Natural killer cell treated with Interleukin-12 subunit alpha and Interleukin-12 subunit beta and Interleukin-15 and Interleukin-18, amount 100 ng/mL, for 72 hours (primary cell): Measurements from ENCODE around the gene TMC6. TPM values are rescaled to one million over a fixed set of nuclear protein-coding genes. Genes with fewer than 3 reads are reported as not detected.
A peak's percentile ranks its signal among the peaks of the same experiment; 100 is the strongest.
"Not testable (repeated sequence)": the region's sequence is repeated elsewhere in the genome, so short reads cannot be mapped to it uniquely, and the experiment has no call there.

Experiments used
- ATAC-seq, 2 donors: fragments of 150-1000 bp; cut with Tn5 transposase in 1 of 2; sonication (Bioruptor Pico), chemical (Tn5 transposase) in 1 of 2; 2 replicates each; pipeline ENCODE4 v1.10.0; 2021
- DNase-seq: peaks from one replicate; pipeline ENCODE4 v3.0.0; 2022; ENCODE audit warnings: low spot score
- H3K27ac Mint-ChIP-seq, 2 donors: 1 replicate in 1 of 2; 2 replicates in 1 of 2; pipeline ENCODE4 v1.8.0; 2022; ENCODE audit warnings: mixed read lengths in 2 of 2, mild to moderate bottlenecking in 1 of 2, moderate library complexity in 1 of 2
- H3K27me3 Mint-ChIP-seq, 2 donors: 1 replicate in 1 of 2; 2 replicates in 1 of 2; pipeline ENCODE4 v1.8.0; 2022; ENCODE audit warnings: mixed read lengths in 2 of 2
- H3K36me3 Mint-ChIP-seq: one replicate; pipeline ENCODE4 v1.8.0; 2022; ENCODE audit warnings: mixed read lengths
- H3K4me1 Mint-ChIP-seq, 2 donors: 1 replicate in 1 of 2; 2 replicates in 1 of 2; pipeline ENCODE4 v1.8.0; 2022; ENCODE audit warnings: low read depth in 2 of 2, mixed read lengths in 2 of 2, mild to moderate bottlenecking in 1 of 2
- H3K4me3 Mint-ChIP-seq: one replicate; pipeline ENCODE4 v1.8.0; 2022; ENCODE audit warnings: mixed read lengths
- H3K9me3 Mint-ChIP-seq: 2 replicates; pipeline ENCODE4 v1.8.0; 2022; ENCODE audit warnings: mixed read lengths
- total RNA-seq, 2 donors: library from RNA; stranded (reverse); gene quantifications; one replicate each; pipeline ENCODE4 v1.2.3, GENCODE V29; 2022

Gene TMC6, protein sequence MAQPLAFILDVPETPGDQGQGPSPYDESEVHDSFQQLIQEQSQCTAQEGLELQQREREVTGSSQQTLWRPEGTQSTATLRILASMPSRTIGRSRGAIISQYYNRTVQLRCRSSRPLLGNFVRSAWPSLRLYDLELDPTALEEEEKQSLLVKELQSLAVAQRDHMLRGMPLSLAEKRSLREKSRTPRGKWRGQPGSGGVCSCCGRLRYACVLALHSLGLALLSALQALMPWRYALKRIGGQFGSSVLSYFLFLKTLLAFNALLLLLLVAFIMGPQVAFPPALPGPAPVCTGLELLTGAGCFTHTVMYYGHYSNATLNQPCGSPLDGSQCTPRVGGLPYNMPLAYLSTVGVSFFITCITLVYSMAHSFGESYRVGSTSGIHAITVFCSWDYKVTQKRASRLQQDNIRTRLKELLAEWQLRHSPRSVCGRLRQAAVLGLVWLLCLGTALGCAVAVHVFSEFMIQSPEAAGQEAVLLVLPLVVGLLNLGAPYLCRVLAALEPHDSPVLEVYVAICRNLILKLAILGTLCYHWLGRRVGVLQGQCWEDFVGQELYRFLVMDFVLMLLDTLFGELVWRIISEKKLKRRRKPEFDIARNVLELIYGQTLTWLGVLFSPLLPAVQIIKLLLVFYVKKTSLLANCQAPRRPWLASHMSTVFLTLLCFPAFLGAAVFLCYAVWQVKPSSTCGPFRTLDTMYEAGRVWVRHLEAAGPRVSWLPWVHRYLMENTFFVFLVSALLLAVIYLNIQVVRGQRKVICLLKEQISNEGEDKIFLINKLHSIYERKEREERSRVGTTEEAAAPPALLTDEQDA
- 100 to 1,000 TPM; 282 to 351 TPM for total RNA-seq

DNA sequence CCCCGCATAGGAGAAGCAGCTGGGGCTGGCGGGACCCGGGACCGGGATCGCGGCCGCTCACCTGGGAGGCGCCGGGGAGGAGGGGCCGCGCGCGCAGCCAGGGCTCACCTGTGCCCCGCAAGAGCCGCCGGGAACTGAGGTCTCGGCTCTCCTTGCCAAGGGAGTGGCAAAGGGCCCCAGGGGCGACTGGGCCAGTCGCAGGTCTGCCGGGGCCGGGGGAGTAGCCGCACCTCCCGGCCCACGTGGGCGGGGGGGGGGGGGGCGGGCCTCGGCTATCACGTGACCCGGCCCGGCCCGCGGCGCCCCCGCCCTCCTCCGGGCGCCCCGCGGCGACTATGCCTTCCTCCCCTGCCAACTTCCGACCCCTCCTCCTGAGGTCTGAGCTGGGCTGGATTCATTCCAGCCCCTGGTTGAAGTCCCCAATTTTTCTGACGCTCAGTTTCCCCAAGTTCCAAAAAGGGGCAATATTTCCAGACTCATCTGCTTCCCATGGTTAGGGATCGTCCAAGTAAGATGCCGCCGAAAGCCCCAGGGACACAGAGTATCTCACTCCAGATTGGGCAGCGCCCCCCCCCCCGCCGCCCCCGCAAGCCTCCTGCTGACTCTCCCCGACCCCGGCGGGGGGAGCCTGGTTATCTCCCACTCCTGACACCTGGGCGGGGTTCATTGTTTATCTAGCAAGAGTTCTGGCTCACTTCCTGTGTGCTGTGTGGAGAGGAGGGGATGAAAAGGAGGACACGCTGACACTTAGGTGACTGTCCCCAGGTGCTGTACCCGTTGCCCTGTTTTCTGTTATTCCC is at the start of gene TMC6:
TMC6 (minus strand) TSS at position 205 of the 800 bp plus-strand sequence. CDS start 1,923 bp downstream, outside the sequence.
- H3K4me3 Mint-ChIP-seq: peak within 1 kb of the TSS; percentile 93

DNA sequence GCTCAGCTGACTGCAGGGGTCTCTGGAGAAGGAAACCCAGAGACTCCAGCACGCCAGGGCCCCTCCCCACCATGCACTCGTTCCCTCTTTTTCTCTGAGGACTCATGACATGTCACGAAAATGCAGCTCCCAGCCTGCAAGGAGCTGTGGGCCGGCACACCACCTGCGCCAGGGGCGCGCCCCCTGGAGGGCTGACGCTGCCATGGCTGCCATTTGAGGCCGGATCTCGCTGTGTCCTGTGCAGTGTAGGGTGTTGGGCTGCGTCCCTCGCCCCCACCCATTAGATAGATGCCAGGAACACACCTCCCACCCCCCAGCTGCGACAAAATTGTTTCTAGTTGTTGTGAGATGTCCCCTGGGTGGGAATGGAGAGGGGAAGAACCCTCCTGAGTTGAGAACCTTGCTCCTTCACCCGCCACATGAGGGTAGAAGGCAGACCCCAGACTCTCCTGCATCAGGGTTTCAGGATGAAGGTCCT is 48.0 kb upstream of the TMC6 start:
- no peak overlapping the region for H3K4me3 Mint-ChIP-seq
- peak; percentile 73 to 83 for ATAC-seq
- no peaks in the 10 kb centered on the region for H3K9me3 Mint-ChIP-seq
- peak overlapping the region in 1 of 2 donors; percentile 50 for H3K27ac Mint-ChIP-seq
- peaks cover 13% of the 10 kb centered on the region for H3K36me3 Mint-ChIP-seq
- H3K27me3 Mint-ChIP-seq: no peaks in the 10 kb centered on the region
- DNase-seq: peak; percentile 79
- peaks cover 36 to 42% of the 10 kb centered on the region in 2 donors for H3K4me1 Mint-ChIP-seq

More for the DNA sequence above, at the start of gene TMC6:
- Mint-ChIP-seq H3K27me3 (no peaks in the 10 kb centered on the region), H3K36me3 (peaks cover 4% of the 10 kb centered on the region), H3K9me3 (no peaks in the 10 kb centered on the region), H3K4me1 (peaks cover 31 to 40% of the 10 kb centered on the region in 2 donors), H3K27ac (peak within 1 kb of the TSS; percentile 82 to 94)
- ATAC-seq (peak; percentile 44 to 64), DNase-seq (peak; percentile 81)

DNA sequence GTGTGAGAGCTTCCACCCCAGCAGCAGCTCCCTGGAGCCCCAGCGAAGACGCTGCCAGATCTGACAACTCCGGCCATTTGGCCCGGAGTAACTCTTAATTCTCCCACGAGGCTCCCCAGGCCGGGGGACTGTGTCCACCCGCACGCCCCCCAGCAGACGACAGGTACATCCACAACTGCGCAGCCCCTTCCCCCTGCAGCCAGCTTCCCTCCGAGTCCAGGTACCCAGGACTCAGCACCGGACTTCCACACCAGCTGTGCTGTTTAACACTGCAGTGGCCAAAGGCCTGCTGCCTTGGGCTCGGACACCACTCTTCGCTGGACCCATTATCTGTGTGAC is 47.1 kb upstream of the TMC6 start:
- Mint-ChIP-seq H3K4me3 (no peak overlapping the region), H3K4me1 (peaks cover 42 to 43% of the 10 kb centered on the region in 2 donors), H3K9me3 (no peaks in the 10 kb centered on the region), H3K36me3 (peaks cover 11% of the 10 kb centered on the region), H3K27me3 (no peaks in the 10 kb centered on the region), H3K27ac (no peak overlapping the region)
- ATAC-seq: no peak
- no peak for DNase-seq

DNA sequence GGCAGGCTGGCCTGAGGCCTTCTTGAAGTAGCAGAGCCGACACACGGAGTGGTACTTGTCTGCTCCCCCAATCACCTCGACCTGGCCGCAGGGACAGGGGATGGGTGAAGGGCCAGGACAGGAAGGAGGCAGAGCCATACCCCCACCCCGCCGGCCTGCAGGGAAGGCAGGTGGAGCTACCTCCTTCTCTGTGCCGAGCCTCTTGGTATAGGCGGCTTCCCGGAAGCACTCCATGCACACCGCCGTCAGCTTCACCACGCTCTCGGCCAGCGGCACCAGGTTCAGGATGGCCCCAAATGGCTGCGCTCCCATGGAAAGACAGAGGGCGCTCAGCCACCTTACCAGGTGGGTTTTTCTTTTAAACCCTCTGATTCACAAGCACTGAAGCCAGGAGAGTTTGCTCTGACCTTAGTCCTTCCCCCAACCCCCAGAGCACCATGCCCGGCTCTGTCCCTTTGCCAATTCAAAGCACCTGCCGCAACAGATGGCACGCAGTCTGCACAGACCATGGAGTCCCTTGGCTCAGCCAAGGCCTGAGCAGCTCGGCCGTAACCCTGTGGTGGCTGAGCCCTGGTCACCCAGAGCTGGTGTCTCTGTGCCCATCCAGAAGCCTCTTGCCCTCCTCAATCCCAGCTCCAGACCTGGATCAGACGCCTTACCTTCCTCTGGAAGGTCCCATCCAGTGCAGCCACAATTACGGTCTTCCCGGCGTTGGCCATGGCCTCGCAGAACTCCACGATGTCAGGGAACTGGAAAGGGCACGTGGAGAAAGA is 46.5 kb upstream of the TMC6 start:
- ATAC-seq (no peak), DNase-seq (no peak)
- Mint-ChIP-seq H3K4me1 (peaks cover 40 to 42% of the 10 kb centered on the region in 2 donors), H3K27me3 (no peaks in the 10 kb centered on the region), H3K36me3 (peaks cover 6% of the 10 kb centered on the region), H3K4me3 (no peak overlapping the region), H3K9me3 (no peaks in the 10 kb centered on the region), H3K27ac (no peak overlapping the region)

DNA sequence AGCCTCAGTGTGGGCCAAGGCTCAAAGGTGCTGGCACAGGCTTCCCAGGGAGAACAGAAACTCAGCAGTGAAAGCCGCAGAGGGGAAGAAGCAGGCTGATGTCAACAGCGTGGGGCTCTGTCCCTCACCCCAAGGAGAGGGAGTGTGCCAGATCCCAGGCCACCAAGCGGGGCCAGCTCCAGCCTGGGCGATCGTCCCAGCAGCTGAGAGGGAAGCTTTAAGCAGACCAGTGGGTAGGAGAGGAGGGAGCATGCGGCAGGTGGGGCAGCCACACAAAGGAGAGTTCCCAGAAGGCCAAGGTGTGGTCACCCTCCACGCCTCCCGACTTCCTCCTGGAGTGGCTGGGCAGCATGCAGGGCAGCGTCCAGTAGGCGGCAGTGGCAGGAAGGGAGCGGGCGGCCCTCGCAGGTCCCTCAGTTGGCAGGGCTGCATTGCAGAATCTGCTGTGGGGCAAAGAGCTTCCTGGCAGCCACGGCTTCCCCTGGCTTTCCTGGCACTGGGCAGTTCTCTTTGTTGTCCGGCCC is 45.9 kb upstream of the TMC6 start:
- no peak for DNase-seq
- Mint-ChIP-seq H3K27me3 (no peaks in the 10 kb centered on the region), H3K9me3 (no peaks in the 10 kb centered on the region), H3K27ac (peak overlapping the region in 1 of 2 donors; percentile 77), H3K36me3 (peaks cover 6% of the 10 kb centered on the region), H3K4me1 (peaks cover 38 to 42% of the 10 kb centered on the region in 2 donors), H3K4me3 (no peak overlapping the region)
- ATAC-seq: no peak

DNA sequence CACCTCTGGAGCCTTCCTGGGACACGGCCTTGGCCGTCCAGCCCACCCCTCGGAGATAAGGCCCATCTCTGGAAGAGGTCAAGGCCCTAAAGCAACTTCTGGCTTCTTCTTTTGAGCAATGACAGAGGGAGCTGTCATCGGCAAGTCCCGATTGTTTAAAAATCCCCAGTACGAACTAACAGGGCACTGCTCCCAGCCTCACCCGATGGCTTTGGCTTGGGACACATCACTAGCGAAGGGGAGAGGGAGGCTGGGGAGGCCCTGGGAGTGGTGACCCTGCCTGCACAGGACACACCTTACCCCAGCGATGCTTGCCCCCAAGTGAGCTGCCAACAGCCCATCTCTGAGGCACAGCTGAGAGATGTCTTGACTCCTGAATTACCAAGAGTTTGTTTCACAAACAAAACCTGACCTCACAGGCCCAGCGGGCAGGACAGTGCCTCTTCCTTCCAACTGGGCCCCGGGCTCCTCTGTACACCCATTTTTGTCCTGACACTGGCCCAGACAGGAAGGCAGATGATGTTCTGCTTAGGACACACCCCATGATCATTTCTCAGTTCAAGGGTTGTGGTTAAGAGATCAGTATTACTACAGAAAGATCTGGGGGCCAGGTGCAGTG is 44.7 kb upstream of the TMC6 start:
- peaks cover 38 to 39% of the 10 kb centered on the region in 2 donors for H3K4me1 Mint-ChIP-seq
- H3K27me3 Mint-ChIP-seq: no peaks in the 10 kb centered on the region
- H3K36me3 Mint-ChIP-seq: peaks cover 6% of the 10 kb centered on the region
- H3K4me3 Mint-ChIP-seq: peak overlapping the region; percentile 58
- ATAC-seq (peak in 1 of 2 donors; percentile 54), DNase-seq (no peak)
- peak overlapping the region; percentile 70 to 77 for H3K27ac Mint-ChIP-seq
- H3K9me3 Mint-ChIP-seq: no peaks in the 10 kb centered on the region

DNA sequence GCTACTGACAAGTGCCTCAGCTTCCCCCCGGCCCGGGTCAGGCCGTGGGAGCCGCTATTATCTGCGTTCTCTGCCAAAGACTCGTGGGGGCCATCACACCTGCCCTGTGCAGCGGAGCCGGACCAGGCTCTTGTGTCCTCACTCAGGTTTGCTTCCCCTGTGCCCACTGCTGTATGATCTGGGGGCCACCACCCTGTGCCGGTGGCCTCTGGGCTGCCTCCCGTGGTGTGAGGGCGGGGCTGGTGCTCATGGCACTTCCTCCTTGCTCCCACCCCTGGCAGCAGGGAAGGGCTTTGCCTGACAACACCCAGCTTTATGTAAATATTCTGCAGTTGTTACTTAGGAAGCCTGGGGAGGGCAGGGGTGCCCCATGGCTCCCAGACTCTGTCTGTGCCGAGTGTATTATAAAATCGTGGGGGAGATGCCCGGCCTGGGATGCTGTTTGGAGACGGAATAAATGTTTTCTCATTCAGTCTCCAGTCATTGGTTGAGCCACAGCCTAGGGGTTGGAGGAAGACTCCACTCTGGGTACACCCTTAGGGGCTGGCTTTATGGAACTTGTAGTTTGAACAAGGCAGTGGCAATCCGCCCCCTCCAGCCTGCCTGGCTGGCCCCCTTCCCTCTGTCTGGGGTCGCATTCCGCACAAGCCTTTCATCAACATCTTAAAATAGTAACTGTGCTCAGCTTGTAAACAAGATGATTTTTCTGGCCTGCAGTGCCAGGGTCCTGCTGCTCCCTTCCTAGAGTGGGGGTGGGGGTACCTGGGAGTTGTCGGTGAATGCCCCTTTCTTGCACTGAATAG is 43.9 kb upstream of the TMC6 start:
- H3K27ac Mint-ChIP-seq: peak overlapping the region; percentile 70 to 77
- no peaks in the 10 kb centered on the region for H3K9me3 Mint-ChIP-seq
- H3K4me1 Mint-ChIP-seq: peaks cover 38 to 39% of the 10 kb centered on the region in 2 donors
- H3K4me3 Mint-ChIP-seq: peak overlapping the region; percentile 47
- H3K36me3 Mint-ChIP-seq: peaks cover 6% of the 10 kb centered on the region
- ATAC-seq: no peak
- no peak for DNase-seq
- H3K27me3 Mint-ChIP-seq: no peaks in the 10 kb centered on the region

DNA sequence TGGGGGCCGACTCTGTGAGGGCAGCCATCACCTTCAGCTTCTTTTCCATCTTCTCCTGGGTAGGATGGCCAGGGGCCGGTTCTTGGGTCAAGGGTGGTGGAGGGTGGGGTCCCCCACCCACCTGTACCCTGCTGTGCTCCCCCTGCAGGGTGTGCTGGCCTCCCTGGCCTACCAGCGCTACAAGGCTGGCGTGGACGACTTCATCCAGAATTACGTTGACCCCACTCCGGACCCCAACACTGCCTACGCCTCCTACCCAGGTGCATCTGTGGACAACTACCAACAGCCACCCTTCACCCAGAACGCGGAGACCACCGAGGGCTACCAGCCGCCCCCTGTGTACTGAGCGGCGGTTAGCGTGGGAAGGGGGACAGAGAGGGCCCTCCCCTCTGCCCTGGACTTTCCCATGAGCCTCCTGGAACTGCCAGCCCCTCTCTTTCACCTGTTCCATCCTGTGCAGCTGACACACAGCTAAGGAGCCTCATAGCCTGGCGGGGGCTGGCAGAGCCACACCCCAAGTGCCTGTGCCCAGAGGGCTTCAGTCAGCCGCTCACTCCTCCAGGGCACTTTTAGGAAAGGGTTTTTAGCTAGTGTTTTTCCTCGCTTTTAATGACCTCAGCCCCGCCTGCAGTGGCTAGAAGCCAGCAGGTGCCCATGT is 43.2 kb upstream of the TMC6 start:
- peak overlapping the region; percentile 47 for H3K4me3 Mint-ChIP-seq
- not testable (repeated sequence) for DNase-seq, H3K36me3 Mint-ChIP-seq, H3K9me3 Mint-ChIP-seq, H3K27me3 Mint-ChIP-seq, ATAC-seq
- peaks cover 38 to 41% of the 10 kb centered on the region in 2 donors for H3K4me1 Mint-ChIP-seq
- H3K27ac Mint-ChIP-seq: peak overlapping the region; percentile 70 to 77

DNA sequence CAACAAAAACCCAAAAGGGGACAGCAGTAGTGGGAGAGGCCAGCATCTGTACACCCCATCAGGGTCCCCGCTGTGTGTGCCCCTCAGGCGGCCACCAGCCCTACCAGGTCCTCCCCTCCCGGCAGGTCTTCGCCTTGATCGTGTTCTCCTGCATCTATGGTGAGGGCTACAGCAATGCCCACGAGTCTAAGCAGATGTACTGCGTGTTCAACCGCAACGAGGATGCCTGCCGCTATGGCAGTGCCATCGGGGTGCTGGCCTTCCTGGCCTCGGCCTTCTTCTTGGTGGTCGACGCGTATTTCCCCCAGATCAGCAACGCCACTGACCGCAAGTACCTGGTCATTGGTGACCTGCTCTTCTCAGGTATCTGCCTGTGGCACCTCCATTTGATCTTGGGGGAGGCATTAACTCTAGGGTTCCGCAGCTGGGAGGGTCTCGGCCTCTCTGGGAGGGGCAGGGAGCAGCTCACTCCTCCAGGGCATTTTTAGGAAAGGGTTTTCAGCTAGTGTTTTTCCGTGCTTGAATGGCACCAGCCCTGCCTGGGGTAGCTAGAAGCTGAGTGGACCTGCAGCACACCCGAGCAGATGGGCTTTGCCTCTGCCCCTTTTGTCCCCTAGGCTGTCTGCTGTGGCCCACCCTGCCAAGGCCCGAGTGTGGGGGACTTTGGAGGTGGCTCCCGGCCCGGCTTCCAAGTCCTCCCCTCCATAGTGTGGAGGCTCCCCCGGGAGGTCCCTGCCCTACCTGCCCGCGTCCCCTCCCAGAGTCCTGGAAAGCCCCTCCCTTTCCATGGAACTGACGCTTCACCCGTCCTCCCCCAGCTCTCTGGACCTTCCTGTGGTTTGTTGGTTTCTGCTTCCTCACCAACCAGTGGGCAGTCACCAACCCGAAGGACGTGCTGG is 42.4 kb upstream of the TMC6 start:
- no peaks in the 10 kb centered on the region for H3K27me3 Mint-ChIP-seq
- H3K36me3 Mint-ChIP-seq: peaks cover 6% of the 10 kb centered on the region
- H3K4me3 Mint-ChIP-seq: peak overlapping the region; percentile 42
- no peak for ATAC-seq
- H3K27ac Mint-ChIP-seq: peak overlapping the region in 1 of 2 donors; percentile 77
- H3K9me3 Mint-ChIP-seq: no peaks in the 10 kb centered on the region
- peaks cover 37 to 38% of the 10 kb centered on the region in 2 donors for H3K4me1 Mint-ChIP-seq
- DNase-seq: no peak

DNA sequence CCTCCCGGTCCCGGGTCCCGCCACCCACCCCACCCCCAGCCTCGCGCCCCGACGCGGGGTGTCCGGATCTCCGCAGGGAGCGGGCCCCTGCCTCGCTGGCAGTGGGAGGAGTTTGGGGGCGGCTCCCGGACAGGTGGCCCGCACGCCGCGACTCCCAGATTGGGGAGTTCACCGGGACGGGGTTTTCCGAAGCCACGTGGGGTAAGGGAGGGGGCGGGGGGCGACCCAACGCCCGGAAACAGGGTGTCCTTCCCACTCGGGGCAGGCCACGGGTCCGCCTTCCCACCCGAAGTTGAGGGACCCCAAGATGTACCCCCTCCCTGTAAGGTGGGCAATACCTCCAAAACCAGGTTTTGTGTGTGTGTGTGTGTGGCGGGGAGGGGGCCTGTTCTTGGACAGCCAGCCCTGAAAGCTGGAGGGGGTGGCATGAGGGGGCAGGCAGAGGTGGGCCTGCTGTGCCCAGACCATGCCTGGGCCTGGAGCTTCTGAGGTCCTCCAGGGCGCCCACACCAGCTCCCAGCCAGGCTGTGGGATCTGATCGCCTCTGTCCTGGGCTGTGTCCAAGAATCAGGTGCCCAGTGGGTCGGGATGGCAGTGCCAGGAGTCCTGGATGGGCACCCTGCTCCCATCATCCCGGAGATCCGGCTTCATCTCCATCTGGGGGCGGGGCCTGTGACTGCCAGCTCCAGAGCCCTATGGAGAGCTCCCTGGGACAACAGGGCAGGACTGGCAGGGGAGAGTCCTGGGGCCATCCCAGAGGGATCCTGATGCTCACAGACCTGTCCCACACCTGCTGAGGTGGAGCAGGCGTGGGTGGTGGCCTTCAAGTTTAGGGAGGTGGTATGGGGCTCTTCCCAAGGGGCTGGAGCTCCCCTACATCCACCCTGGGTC is 40.6 kb upstream of the TMC6 start:
- Mint-ChIP-seq H3K4me3 (peak overlapping the region; percentile 50), H3K27ac (no peak overlapping the region), H3K9me3 (no peaks in the 10 kb centered on the region), H3K27me3 (no peaks in the 10 kb centered on the region), H3K4me1 (peaks cover 35 to 36% of the 10 kb centered on the region in 2 donors), H3K36me3 (peaks cover 6% of the 10 kb centered on the region)
- ATAC-seq (peak; percentile 36 to 43), DNase-seq (no peak)
